ENCODE measurements around the gene CYRIA.

Gene CYRIA

GRCh38 chr2:16626997-16627605 lies 38.5 kb downstream of the CYRIA start:
- DNase-seq: no peak

GRCh38 chr2:16626497-16626896 lies 39.1 kb downstream of the CYRIA start:
- DNase-seq: no peak

GRCh38 chr2:16625759-16626158 lies 39.9 kb downstream of the CYRIA start:
- DNase-seq: no peak

- no peak for DNase-seq
Measured at GRCh38 chr2:16625201-16625729, 40.4 kb downstream of the CYRIA start.

GRCh38 chr2:16624436-16624780 lies 41.2 kb downstream of the CYRIA start:
- no peak for DNase-seq

GRCh38 chr2:16623564-16624435 lies 41.8 kb downstream of the CYRIA start:
- no peak for DNase-seq

GRCh38 chr2:16623031-16623430 lies 42.6 kb downstream of the CYRIA start:
- no peak for DNase-seq

- no peak for DNase-seq
Measured at GRCh38 chr2:16622399-16622968, 43.1 kb downstream of the CYRIA start.

- no peak for DNase-seq
Measured at GRCh38 chr2:16621316-16621715, 44.3 kb downstream of the CYRIA start.

GRCh38 chr2:16620590-16620989 lies 45.0 kb downstream of the CYRIA start:
- no peak for DNase-seq

- DNase-seq: no peak
Measured at GRCh38 chr2:16619576-16620245, 45.9 kb downstream of the CYRIA start.

GRCh38 chr2:16617282-16618266 lies 48.1 kb downstream of the CYRIA start:
- DNase-seq: no peak
